HepG2 (cell line): ENCODE data around the gene C1R. TPM values are rescaled to one million over a fixed set of nuclear protein-coding genes. Genes with fewer than 3 reads are reported as not detected.
A peak's percentile ranks its signal among the peaks of the same experiment; 100 is the strongest.

Source experiments
- EED ChIP-seq: sonication (generic); formaldehyde crosslinking; IDR thresholded peaks from 2 replicates; pipeline ENCODE4 v1.5.0; 2020; ENCODE audit warnings: mild to moderate bottlenecking, missing genetic modification reagents
- HDAC1 ChIP-seq: sonication (generic); formaldehyde crosslinking; IDR thresholded peaks from 2 replicates; pipeline ENCODE4 v1.5.1; 2020; ENCODE audit warnings: mild to moderate bottlenecking, missing genetic modification reagents
- HES4 ChIP-seq: sonication (generic); formaldehyde crosslinking; IDR thresholded peaks from 2 replicates; pipeline ENCODE4 v1.9.0; 2021; ENCODE audit warnings: mild to moderate bottlenecking, missing genetic modification reagents, borderline replicate concordance
- MAX ChIP-seq: IDR thresholded peaks from 2 replicates; pipeline ENCODE4 v1.6.1; 2012; ENCODE audit warnings: inconsistent platforms
- MAZ ChIP-seq, 2 experiments: sonication (generic) in 1 of 2; formaldehyde crosslinking in 1 of 2; IDR thresholded peaks; 2 replicates each; pipeline versions ENCODE4 v1.5.0 to v1.6.1; 2012 to 2020; ENCODE audit warnings: low read depth in 2 of 2, mild to moderate bottlenecking in 2 of 2, borderline replicate concordance in 1 of 2, improper control_type of control experiment in 1 of 2, low read length in 1 of 2, missing genetic modification reagents in 1 of 2, moderate library complexity in 1 of 2
- NCOA5 ChIP-seq: sonication (generic); formaldehyde crosslinking; IDR thresholded peaks from 2 replicates; pipeline ENCODE4 v1.4.0; 2020; ENCODE audit warnings: missing genetic modification reagents
- POLR2G ChIP-seq: fragments of 200-400 bp; formaldehyde crosslinking; IDR thresholded peaks from 2 replicates; pipeline ENCODE4 v1.6.1; 2018; ENCODE audit warnings: mild to moderate bottlenecking, low read depth, low read length, moderate library complexity
- TEAD3 ChIP-seq: optimal IDR thresholded peaks from 2 replicates; pipeline ENCODE3; 2016; ENCODE audit warnings: borderline replicate concordance
- ZMYM3 ChIP-seq: sonication (generic); formaldehyde crosslinking; IDR thresholded peaks from 2 replicates; pipeline ENCODE4 v1.5.1; 2020; ENCODE audit warnings: mild to moderate bottlenecking, missing genetic modification reagents
- ZNF343 ChIP-seq: sonication (generic); formaldehyde crosslinking; IDR thresholded peaks from 2 replicates; pipeline ENCODE4 v1.4.0; 2020; ENCODE audit warnings: mild to moderate bottlenecking, missing genetic modification reagents
- ZNF556 ChIP-seq: sonication (generic); formaldehyde crosslinking; IDR thresholded peaks from 2 replicates; pipeline ENCODE4 v1.4.0; 2020; ENCODE audit warnings: mild to moderate bottlenecking, missing genetic modification reagents, borderline replicate concordance
- ZNF720 ChIP-seq: sonication (generic); formaldehyde crosslinking; IDR thresholded peaks from 2 replicates; pipeline ENCODE4 v1.4.0; 2020; ENCODE audit warnings: missing genetic modification reagents
- polyA plus RNA-seq, 8 experiments: library from polyadenylated mRNA; depleted of rRNA in 3 of 8; stranded (reverse) in 7 of 8; unstranded in 1 of 8; fragments of >200 nt; fragmentation: Illumina TruSeq in 4 of 8; extraction: Trizol in 4 of 8; gene quantifications; 2 replicates each; pipeline versions ENCODE4 v1.2.1 to v1.2.3, GENCODE V29; 2011 to 2016; ENCODE audit warnings: low read depth in 4 of 8, missing spikeins in 1 of 8, mixed read lengths in 1 of 8; ENCODE audit not compliant: insufficient read depth in 1 of 8
- total RNA-seq, 5 experiments: library from RNA; depleted of rRNA; stranded (reverse); fragments of >200 nt; fragmentation: Illumina TruSeq; extraction: Trizol; gene quantifications; 2 replicates each; pipeline ENCODE4 v1.2.3, GENCODE V29; 2016; ENCODE audit warnings: low read depth in 1 of 5
- TF ChIP-seq, protein P1 (sequence below): sonication (generic); formaldehyde crosslinking; IDR thresholded peaks from 2 replicates; pipeline ENCODE4 v1.4.0; 2020; ENCODE audit warnings: missing genetic modification reagents, borderline replicate concordance
- TF ChIP-seq, protein P2 (sequence below): sonication (generic); formaldehyde crosslinking; IDR thresholded peaks from 2 replicates; pipeline ENCODE4 v1.5.0; 2020; ENCODE audit warnings: mild to moderate bottlenecking, missing genetic modification reagents, borderline replicate concordance
- TF ChIP-seq, protein P3 (sequence below): IDR thresholded peaks from 2 replicates; pipeline ENCODE4 v1.6.1; 2016; ENCODE audit warnings: mild to moderate bottlenecking

Gene C1R
- total and polyA plus RNA-seq, 2 of the 13 experiments (the other 11 are each of a cell fraction or from before 2014, with no cell fraction given): 3.5 to 6.5 TPM

DNA sequence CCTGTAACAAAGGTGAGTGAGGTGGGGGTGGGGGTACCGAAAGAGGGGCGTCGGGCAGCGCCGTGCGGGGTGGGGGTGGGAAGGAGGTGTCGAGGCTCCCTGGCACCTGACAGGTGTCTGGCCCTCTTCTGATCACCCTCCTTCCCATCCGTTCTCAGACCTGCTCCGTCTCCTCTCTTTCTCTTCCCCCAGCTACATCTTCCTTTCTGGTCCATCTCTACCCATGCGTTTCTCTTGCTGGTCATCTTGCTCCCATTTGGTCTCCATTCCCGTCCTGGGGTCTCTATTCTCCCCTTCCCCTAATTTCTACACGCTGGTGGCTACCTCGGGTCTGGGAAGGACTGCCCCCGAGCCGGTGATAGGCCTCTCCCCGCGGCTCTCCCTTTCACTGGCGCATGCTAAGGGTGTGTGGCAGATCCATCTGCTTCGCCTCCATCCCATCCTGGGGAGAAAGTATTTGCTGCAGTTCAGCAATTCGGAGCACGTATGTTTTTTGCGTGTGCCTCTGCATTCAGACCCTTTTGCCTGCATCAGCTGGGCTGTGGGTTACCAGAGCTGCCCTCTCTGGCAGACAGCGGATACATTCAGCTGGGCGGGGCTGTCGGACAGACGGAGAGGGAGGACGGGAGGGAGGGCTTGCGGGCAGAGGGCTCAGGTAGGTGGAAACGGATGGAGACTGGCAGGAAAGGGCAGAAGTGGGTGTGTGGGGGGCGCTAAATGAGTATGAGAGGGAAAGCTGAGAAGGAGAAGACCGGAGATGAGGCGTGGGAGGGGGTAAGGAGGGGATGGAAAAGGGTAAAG, 38.7 kb upstream of the C1R start (continued):
- TF ChIP-seq, protein P1, sequence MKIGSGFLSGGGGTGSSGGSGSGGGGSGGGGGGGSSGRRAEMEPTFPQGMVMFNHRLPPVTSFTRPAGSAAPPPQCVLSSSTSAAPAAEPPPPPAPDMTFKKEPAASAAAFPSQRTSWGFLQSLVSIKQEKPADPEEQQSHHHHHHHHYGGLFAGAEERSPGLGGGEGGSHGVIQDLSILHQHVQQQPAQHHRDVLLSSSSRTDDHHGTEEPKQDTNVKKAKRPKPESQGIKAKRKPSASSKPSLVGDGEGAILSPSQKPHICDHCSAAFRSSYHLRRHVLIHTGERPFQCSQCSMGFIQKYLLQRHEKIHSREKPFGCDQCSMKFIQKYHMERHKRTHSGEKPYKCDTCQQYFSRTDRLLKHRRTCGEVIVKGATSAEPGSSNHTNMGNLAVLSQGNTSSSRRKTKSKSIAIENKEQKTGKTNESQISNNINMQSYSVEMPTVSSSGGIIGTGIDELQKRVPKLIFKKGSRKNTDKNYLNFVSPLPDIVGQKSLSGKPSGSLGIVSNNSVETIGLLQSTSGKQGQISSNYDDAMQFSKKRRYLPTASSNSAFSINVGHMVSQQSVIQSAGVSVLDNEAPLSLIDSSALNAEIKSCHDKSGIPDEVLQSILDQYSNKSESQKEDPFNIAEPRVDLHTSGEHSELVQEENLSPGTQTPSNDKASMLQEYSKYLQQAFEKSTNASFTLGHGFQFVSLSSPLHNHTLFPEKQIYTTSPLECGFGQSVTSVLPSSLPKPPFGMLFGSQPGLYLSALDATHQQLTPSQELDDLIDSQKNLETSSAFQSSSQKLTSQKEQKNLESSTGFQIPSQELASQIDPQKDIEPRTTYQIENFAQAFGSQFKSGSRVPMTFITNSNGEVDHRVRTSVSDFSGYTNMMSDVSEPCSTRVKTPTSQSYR: peak; percentile 18; the same call in 1 of the 2 replicates
- TF ChIP-seq, protein P2, sequence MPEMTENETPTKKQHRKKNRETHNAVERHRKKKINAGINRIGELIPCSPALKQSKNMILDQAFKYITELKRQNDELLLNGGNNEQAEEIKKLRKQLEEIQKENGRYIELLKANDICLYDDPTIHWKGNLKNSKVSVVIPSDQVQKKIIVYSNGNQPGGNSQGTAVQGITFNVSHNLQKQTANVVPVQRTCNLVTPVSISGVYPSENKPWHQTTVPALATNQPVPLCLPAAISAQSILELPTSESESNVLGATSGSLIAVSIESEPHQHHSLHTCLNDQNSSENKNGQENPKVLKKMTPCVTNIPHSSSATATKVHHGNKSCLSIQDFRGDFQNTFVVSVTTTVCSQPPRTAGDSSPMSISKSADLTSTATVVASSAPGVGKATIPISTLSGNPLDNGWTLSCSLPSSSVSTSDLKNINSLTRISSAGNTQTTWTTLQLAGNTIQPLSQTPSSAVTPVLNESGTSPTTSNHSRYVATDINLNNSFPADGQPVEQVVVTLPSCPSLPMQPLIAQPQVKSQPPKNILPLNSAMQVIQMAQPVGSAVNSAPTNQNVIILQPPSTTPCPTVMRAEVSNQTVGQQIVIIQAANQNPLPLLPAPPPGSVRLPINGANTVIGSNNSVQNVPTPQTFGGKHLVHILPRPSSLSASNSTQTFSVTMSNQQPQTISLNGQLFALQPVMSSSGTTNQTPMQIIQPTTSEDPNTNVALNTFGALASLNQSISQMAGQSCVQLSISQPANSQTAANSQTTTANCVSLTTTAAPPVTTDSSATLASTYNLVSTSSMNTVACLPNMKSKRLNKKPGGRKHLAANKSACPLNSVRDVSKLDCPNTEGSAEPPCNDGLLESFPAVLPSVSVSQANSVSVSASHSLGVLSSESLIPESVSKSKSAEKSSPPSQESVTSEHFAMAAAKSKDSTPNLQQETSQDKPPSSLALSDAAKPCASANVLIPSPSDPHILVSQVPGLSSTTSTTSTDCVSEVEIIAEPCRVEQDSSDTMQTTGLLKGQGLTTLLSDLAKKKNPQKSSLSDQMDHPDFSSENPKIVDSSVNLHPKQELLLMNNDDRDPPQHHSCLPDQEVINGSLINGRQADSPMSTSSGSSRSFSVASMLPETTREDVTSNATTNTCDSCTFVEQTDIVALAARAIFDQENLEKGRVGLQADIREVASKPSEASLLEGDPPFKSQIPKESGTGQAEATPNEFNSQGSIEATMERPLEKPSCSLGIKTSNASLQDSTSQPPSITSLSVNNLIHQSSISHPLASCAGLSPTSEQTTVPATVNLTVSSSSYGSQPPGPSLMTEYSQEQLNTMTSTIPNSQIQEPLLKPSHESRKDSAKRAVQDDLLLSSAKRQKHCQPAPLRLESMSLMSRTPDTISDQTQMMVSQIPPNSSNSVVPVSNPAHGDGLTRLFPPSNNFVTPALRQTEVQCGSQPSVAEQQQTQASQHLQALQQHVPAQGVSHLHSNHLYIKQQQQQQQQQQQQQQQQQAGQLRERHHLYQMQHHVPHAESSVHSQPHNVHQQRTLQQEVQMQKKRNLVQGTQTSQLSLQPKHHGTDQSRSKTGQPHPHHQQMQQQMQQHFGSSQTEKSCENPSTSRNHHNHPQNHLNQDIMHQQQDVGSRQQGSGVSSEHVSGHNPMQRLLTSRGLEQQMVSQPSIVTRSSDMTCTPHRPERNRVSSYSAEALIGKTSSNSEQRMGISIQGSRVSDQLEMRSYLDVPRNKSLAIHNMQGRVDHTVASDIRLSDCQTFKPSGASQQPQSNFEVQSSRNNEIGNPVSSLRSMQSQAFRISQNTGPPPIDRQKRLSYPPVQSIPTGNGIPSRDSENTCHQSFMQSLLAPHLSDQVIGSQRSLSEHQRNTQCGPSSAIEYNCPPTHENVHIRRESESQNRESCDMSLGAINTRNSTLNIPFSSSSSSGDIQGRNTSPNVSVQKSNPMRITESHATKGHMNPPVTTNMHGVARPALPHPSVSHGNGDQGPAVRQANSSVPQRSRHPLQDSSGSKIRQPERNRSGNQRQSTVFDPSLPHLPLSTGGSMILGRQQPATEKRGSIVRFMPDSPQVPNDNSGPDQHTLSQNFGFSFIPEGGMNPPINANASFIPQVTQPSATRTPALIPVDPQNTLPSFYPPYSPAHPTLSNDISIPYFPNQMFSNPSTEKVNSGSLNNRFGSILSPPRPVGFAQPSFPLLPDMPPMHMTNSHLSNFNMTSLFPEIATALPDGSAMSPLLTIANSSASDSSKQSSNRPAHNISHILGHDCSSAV: no peak
- TF ChIP-seq HDAC1 (peak; percentile 54; the same call in 1 of the 2 replicates), HES4 (no peak), EED (no peak), NCOA5 (no peak), ZNF556 (CRISPR knock-in tag) (no peak), ZMYM3 (CRISPR knock-in tag) (0 out of 2 replicates have a peak, but pooled peaks have one; percentile 7), POLR2G (no peak), TEAD3 (CRISPR knock-in tag) (no peak), MAX (no peak), ZNF720 (CRISPR knock-in tag) (no peak), ZNF343 (CRISPR knock-in tag) (0 out of 2 replicates have a peak, but pooled peaks have one; percentile 11), MAZ (IDR thresholded peaks at IDR 0.05; ENCODE audit: borderline replicate concordance, low read depth, low read length) (no peak), MAZ (CRISPR knock-in tag; IDR thresholded peaks at IDR 0.05; ENCODE audit: low read depth) (0 out of 2 replicates have a peak, but pooled peaks have one; percentile 34)
- TF ChIP-seq, protein P3, sequence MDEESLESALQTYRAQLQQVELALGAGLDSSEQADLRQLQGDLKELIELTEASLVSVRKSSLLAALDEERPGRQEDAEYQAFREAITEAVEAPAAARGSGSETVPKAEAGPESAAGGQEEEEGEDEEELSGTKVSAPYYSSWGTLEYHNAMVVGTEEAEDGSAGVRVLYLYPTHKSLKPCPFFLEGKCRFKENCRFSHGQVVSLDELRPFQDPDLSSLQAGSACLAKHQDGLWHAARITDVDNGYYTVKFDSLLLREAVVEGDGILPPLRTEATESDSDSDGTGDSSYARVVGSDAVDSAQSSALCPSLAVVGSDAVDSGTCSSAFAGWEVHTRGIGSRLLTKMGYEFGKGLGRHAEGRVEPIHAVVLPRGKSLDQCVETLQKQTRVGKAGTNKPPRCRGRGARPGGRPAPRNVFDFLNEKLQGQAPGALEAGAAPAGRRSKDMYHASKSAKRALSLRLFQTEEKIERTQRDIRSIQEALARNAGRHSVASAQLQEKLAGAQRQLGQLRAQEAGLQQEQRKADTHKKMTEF (CRISPR knock-in tag): no peak
